HEK293T (cell line): ENCODE data around the gene GMPR.
A peak's percentile ranks its signal among the peaks of the same experiment; 100 is the strongest.

Experiments
- CTCF ChIA-PET: fragments of 350-600 bp; formaldehyde crosslinking; extraction: SDS; loops from one replicate; lab custom pipeline; 2021; ENCODE audit warnings: antibody characterized with exemption, inconsistent platforms; lab: Yijun Ruan, JAX
- POLR2A ChIA-PET: fragments of 350-600 bp; formaldehyde crosslinking; extraction: SDS; loops from one replicate; lab custom pipeline; 2020; ENCODE audit warnings: antibody characterized with exemption, inconsistent platforms; lab: Yijun Ruan, JAX
- DNase-seq: peaks from one replicate; pipeline ENCODE4 v3.0.0; 2012; ENCODE audit warnings: mixed read lengths; ENCODE audit errors: extremely low spot score
- ARNT ChIP-seq: fragments of 450-650 bp; IDR thresholded peaks from 2 replicates; pipeline ENCODE4 v1.6.1; 2017; ENCODE audit warnings: mild to moderate bottlenecking
- BHLHE40 ChIP-seq: fragments of 450-650 bp; IDR thresholded peaks from 2 replicates; pipeline ENCODE4 v1.6.1; 2016; ENCODE audit warnings: mild to moderate bottlenecking, moderate library complexity, borderline replicate concordance
- CTBP1 ChIP-seq: fragments of 450-650 bp; IDR thresholded peaks from 2 replicates; pipeline ENCODE4 v1.6.1; 2016; ENCODE audit warnings: borderline replicate concordance
- ELF4 ChIP-seq: fragments of 450-650 bp; IDR thresholded peaks from 2 replicates; pipeline ENCODE4 v1.6.1; 2017; ENCODE audit warnings: antibody characterized with exemption
- FOXA1 ChIP-seq: fragments of 450-650 bp; IDR thresholded peaks from 2 replicates; pipeline ENCODE4 v1.6.1; 2016; ENCODE audit warnings: mild to moderate bottlenecking
- FOXK2 ChIP-seq: fragments of 450-650 bp; IDR thresholded peaks from 2 replicates; pipeline ENCODE4 v1.6.1; 2016; ENCODE audit warnings: mild to moderate bottlenecking
- FOXM1 ChIP-seq: fragments of 450-650 bp; IDR thresholded peaks from 2 replicates; pipeline ENCODE4 v1.6.1; 2017; ENCODE audit warnings: mild to moderate bottlenecking, borderline replicate concordance
- HDGF ChIP-seq: fragments of 450-650 bp; IDR thresholded peaks from 2 replicates; pipeline ENCODE4 v1.6.1; 2017; ENCODE audit warnings: antibody characterized with exemption, borderline replicate concordance
- L3MBTL2 ChIP-seq: fragments of 450-650 bp; conservative IDR thresholded peaks from 2 replicates; pipeline ENCODE4 v1.6.1; 2016; ENCODE audit warnings: mild to moderate bottlenecking
- LEF1 ChIP-seq: fragments of 450-650 bp; IDR thresholded peaks from 2 replicates; pipeline ENCODE4 v1.6.1; 2017; ENCODE audit warnings: mild to moderate bottlenecking, borderline replicate concordance
- NFRKB ChIP-seq: fragments of 450-650 bp; IDR thresholded peaks from 2 replicates; pipeline ENCODE4 v1.6.1; 2016; ENCODE audit warnings: mild to moderate bottlenecking, moderate library complexity
- PKNOX1 ChIP-seq: fragments of 450-650 bp; IDR thresholded peaks from 2 replicates; pipeline ENCODE4 v1.6.1; 2016
- SP1 ChIP-seq: fragments of 450-650 bp; IDR thresholded peaks from 2 replicates; pipeline ENCODE4 v1.6.1; 2017
- SUZ12 ChIP-seq: fragments of 450-650 bp; IDR thresholded peaks from 2 replicates; pipeline ENCODE4 v1.6.1; 2016; ENCODE audit warnings: mild to moderate bottlenecking
- TARDBP ChIP-seq: fragments of 450-650 bp; IDR thresholded peaks from 2 replicates; pipeline ENCODE4 v1.6.1; 2016
- ZNF384 ChIP-seq: fragments of 450-650 bp; IDR thresholded peaks from 2 replicates; pipeline ENCODE4 v1.6.1; 2016

Gene GMPR

GRCh38 chr6:16327777-16328325, 89.5 kb downstream of the GMPR start:
- no peak for DNase-seq
- TF ChIP-seq HDGF: no peak
- no peak for TF ChIP-seq NFRKB
- no peak for TF ChIP-seq ZNF384
- no peak for TF ChIP-seq SUZ12
- TF ChIP-seq ELF4: no peak
- no peak for TF ChIP-seq FOXK2
- no peak for TF ChIP-seq CTBP1
- TF ChIP-seq FOXA1: no peak
- TF ChIP-seq L3MBTL2: no peak
- no peak for TF ChIP-seq PKNOX1
- no peak for TF ChIP-seq SP1
- no peak for TF ChIP-seq LEF1
- ChIA-PET POLR2A (no interaction called here), CTCF (no interaction called here)

GRCh38 chr6:16329233-16329632, 90.8 kb downstream of the GMPR start:
- ChIA-PET CTCF (no interaction called here), POLR2A (no interaction called here)
- no peak for DNase-seq
- no peak for TF ChIP-seq ELF4

- POLR2A ChIA-PET: no interaction called here
- no peak for TF ChIP-seq TARDBP
- TF ChIP-seq FOXM1: no peak
- TF ChIP-seq LEF1: no peak
- no peak for TF ChIP-seq BHLHE40
- no peak for TF ChIP-seq ELF4
- TF ChIP-seq CTBP1: no peak
- no peak for TF ChIP-seq SP1
- no peak for TF ChIP-seq PKNOX1
- no peak for TF ChIP-seq HDGF
- no peak for TF ChIP-seq L3MBTL2
- no peak for TF ChIP-seq NFRKB
- TF ChIP-seq SUZ12: no peak
- no peak for TF ChIP-seq ARNT
- TF ChIP-seq ZNF384: no peak
- no peak for TF ChIP-seq FOXA1
- CTCF ChIA-PET: interaction anchor here (0.6 to 3.0 kb wide), 13 partner anchors 9 to 671 kb away, joined by 3 to 17 read pairs (median 4); no protein-coding TSS in a partner anchor
- peak; percentile 78 for DNase-seq
Measured at GRCh38 chr6:16331384-16332174, 93.2 kb downstream of the GMPR start.

- TF ChIP-seq FOXA1: no peak
- TF ChIP-seq CTBP1: no peak
- no peak for TF ChIP-seq SP1
- no peak for TF ChIP-seq FOXM1
- no peak for TF ChIP-seq L3MBTL2
- TF ChIP-seq LEF1: no peak
- no peak for TF ChIP-seq NFRKB
- POLR2A ChIA-PET: no interaction called here
- CTCF ChIA-PET: interaction anchor here (0.6 to 3.0 kb wide), 14 partner anchors 10 to 670 kb away, joined by 3 to 17 read pairs (median 4); no protein-coding TSS in a partner anchor
- peak; percentile 70 for DNase-seq
Measured at GRCh38 chr6:16332175-16332542, 93.8 kb downstream of the GMPR start.

GRCh38 chr6:16333580-16333979, 95.2 kb downstream of the GMPR start:
- ChIA-PET POLR2A (no interaction called here), CTCF (interaction anchor here (0.6 to 3.0 kb wide), 7 partner anchors 10 to 398 kb away, joined by 3 to 10 read pairs (median 3); no protein-coding TSS in a partner anchor)
- no peak for TF ChIP-seq NFRKB
- TF ChIP-seq FOXA1: no peak
- TF ChIP-seq CTBP1: no peak
- TF ChIP-seq L3MBTL2: no peak
- no peak for TF ChIP-seq ARNT
- no peak for TF ChIP-seq ELF4
- no peak for TF ChIP-seq HDGF
- TF ChIP-seq FOXM1: no peak
- TF ChIP-seq LEF1: no peak
- TF ChIP-seq TARDBP: no peak
- no peak for DNase-seq

GRCh38 chr6:16334671-16335070, 96.3 kb downstream of the GMPR start:
- TF ChIP-seq L3MBTL2: no peak
- TF ChIP-seq ARNT: no peak
- no peak for TF ChIP-seq ZNF384
- TF ChIP-seq FOXM1: no peak
- TF ChIP-seq TARDBP: no peak
- no peak for TF ChIP-seq SP1
- no peak for TF ChIP-seq HDGF
- TF ChIP-seq FOXA1: no peak
- TF ChIP-seq CTBP1: no peak
- TF ChIP-seq NFRKB: no peak
- TF ChIP-seq PKNOX1: no peak
- no peak for TF ChIP-seq SUZ12
- no peak for DNase-seq
- CTCF ChIA-PET: interaction anchor here (1.2 kb wide), 1 partner anchor 62 kb away, joined by 3 read pairs; no protein-coding TSS in a partner anchor
- POLR2A ChIA-PET: no interaction called here
